AML-193 (cell line): ENCODE measurements around the gene ARHGEF19.
"Not testable (repeated sequence)": the region's sequence is repeated elsewhere in the genome, so short reads cannot be mapped to it uniquely, and the experiment has no call there.

ENCODE experiments used
- DNase-seq, 2 experiments: peaks; one replicate each; lab custom pipeline; 2025; lab: John Stamatoyannopoulos, UW

Gene ARHGEF19

DNA sequence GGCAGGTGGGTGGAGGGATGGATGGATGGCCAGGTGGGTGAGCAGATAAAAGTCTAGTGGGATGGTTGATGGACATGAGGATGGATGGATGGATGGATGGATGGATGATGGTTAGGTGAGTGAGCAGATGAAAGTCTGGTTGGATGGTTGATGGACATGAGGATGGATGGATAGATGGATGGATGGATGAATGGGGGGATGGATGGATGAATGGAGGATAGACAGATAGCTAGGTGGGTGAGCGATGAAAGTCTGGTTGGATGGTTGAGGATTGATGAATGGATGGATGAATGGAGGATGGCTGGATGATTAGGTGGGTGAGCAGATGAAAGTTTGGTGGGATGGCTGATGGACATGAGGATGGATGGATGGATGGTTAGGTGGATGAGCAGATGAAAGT lies 9.0 kb upstream of the ARHGEF19 start:
- DNase-seq = no peak

DNA sequence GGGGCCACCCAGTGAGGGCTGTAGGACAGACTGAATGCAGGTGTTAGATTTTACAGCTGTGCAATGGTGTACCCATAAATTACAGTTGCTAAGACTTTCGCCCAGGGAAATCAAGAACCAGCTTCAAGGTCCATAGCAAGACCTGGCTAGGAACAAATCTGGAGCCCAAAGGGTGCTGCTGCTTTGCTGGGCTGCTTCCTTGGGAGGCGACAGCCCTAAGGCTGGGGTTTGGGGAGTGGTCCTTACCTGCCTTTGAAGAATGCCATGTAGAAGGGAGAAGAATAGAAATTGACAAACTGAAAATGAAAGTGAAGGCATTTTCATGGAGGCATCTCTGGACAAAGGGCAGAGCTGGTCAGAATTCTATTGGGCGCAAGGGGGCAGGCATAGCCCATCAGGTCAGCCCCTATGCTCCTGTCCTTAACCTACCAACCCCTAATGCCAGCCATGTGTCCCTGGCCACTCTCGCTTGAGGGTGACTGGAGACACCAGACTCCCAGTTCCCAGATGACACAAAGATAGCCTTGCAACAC lies 7.6 kb upstream of the ARHGEF19 start:
- no peak for DNase-seq

DNA sequence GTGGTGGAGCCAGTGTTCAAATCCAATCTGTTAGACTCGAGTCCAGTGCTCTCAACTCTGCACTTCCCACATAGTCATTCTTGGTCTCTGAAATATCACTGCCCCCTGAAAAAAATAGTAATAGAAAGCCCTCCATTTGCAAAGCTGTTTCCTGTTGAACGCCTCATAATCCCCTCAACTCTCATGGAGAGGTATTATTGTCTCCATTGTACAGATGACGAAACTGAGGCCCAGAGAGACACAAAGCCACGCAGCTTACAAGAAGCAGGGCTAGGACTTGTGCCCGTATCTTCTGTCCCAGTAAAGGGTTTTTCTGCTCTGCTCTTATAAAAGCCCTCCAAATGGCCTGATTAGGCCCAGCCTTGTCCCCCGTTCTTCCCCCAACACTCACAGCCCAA lies 6.2 kb upstream of the ARHGEF19 start:
- DNase-seq = no peak

DNA sequence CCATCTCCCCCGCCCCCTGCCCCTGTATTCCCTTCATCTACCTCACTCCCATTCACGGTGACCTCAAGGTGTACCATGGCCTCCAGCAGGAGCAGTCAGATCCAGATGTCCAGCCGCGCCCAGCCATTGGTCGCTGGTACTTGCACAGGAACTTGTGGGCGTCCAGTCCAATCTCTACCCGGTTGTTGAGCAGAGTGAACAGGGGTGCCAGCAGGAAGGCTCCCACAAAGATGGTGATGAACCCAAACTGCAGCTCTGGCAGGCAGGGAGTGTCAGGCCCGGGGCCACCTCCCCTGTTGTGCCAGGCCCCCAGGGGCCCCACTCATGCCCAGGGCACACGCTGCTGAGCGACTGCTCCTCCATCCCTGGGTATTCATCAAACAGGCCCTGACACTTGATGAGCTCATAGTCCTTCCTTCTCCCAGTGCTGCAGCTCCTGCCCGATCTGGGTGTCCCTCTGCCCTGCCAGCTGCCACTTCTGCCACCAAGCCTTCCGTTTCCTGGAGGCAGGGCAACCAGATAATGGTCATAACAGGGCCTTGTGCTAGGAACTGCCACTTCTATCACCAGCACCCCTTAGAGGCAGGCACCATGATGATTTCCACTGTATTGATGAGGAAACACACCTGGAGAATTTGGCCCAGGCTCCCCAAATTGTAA lies 5.7 kb upstream of the ARHGEF19 start:
- no peak for DNase-seq

DNA sequence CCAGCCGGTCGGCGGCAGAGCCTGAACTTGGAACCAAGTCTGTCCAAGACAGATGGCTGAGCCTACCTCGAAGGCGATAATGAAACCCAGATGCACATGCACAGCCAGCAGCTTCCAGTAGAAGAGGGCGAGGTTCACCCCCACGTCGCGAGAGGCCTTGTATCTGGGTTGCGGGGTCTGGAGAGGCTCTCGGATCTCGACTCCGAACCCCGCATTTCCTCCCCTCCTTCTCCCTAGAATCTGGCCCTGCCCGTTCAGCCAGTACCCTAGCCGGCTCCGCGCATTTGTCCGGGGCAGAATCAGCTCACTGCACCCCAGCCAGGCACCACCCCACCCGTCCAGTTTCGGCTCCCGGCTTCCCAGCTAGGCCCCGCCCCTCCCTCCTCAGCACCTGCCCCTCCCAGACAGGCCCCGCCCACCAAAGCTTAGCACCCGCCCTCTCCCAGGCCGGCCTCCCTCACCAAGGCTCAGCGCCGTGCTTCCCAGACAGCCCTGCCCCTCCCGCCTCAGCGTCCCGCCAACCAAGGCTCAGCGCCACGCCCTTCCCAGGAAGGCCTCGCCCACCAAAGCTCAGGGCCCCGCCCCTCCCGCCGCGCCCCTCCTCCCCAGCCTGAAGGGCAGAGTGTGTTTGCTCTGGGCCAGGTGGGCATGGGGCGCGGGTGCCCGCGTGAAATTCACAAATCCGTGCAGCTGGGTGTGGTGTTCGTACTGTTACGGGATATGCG lies 4.8 kb upstream of the ARHGEF19 start:
- DNase-seq = peak; percentile 67 to 71

DNA sequence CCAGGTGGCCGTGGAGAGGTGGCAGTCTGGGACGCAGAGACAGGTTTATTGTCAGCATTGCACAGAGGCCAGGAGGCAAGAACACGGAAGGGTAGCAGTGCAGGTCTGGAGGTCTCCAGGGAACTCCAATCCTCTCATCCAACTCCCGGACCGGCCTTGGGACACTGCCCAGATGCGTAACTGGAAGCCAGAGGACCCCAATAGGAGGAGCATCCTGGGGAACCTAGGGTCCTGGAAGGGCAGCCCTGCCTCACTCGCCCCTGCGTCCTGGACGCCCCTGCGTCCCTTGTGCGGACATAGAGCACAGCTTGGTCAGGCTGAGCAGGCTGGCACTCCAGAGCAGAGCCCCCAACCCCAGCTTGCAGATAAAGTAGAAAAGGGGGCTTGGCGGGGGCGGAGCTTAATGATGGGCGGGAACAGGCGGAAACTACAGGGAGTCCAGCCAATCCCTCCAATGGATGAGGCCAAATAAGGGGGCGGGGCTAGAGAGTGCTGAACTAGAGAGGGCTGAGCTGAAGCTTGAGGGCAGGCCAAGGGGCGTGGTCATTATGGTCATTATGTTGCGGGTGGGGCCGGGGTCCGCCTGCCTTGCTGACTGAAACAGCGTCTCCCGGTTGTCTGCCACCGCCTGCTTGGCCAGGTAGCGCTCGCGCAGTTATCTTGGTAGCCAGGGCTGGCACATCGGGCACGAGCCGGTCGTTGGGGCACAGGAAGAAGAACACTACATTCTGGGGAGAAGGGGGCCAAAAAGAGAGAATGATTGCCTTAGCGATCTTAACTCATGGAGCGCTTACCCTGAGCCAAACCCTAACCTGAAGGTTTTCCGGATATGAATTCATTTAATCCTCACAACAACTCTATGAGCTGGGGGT lies 3.7 kb upstream of the ARHGEF19 start:
- no peak for DNase-seq

DNA sequence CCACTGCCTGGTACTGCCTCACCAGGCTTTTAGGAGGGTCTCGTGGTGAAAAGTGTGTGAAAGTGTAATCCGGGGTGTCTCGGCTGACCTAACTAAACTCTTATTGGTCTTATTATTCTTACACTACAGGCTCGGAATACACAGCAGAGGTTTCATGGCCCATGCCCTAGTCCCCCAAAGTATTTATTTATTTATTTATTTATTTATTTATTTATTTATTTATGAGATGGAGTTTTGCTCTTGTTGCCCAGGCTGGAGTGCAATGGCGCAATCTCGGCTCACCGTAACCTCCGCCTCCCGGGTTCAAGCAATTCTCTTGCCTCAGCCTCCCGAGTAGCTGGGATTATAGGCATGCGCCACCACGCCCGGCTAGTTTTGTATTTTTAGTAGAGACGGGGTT lies 2.8 kb upstream of the ARHGEF19 start:
- DNase-seq = not testable (repeated sequence)

DNA sequence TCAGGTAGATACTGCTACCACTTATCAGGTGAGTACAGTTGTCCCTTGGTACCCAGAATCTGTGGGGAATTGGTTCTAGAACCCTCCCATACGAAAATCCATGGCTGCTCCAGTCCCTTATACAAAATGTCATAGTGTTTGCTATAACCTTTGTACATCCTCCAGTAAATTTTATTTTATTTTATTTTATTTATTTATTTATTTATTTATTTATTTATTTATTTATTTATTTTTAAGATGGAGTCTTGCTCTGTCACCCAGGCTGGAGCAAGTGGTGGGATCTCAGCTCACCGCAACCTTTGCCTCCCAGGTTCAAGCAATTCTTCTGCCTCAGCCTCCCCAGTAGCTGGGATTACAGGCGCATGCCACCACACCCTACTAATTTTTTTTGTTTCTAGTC lies 1.1 kb upstream of the ARHGEF19 start:
- not testable (repeated sequence) for DNase-seq

DNA sequence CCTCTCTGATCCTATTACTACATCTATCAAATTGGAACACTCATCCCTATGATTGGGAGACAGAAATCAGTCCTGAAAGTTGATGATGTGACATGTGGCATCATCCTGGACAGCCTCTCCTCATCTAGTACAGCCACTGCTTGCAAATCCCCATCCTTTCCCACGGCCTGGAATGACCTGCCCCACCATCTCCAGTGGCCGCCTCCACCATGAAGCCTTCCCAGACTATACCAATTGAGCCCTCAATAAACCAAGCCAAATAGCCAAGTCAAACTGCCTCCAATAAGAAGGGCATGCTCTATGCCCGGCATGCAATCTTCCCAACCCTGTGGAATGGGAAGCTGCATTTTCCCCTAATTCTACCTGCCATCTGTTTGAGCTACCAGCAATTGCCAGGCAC lies 561 bp upstream of the ARHGEF19 start:
- no peak for DNase-seq

DNA sequence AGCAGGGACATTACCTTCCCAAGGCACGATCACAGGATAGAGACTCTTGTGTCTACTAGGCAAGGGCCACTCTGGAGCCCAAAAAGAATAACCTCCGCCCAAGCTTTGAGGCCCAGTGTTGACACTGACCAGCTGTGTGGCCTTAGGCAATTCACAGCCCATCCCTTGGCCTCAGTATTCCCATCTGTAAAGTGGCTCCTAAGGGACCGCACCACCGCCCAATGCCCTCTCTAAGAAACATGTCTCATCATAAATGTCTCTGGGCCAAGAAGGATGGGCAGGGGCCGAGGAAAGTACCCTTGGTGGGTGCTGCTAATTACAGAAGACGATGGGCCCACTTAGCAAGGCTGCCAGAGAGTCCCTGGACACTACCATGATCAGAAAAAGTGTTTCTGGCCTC lies 628 bp downstream of the ARHGEF19 start:
- DNase-seq = no peak

DNA sequence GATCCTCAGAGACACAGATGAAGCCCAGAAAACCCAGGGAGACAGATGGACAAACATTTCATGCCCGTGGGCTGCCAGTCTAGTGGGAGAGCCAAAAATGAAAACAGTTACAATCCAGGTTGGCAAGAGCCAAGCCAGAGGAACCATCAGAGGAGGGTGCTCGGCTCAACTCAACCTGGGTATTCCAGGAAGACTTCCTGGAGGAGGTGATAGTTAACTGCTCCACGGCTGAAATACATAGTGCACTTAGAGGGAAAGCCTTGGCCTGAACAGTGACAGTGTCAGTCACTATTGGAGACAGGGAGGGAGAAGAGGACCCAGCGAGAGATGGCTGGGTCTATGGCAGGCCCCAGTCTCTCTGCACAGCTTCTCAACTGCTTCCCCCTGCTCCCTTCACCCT lies 1.9 kb downstream of the ARHGEF19 start:
- DNase-seq = no peak

DNA sequence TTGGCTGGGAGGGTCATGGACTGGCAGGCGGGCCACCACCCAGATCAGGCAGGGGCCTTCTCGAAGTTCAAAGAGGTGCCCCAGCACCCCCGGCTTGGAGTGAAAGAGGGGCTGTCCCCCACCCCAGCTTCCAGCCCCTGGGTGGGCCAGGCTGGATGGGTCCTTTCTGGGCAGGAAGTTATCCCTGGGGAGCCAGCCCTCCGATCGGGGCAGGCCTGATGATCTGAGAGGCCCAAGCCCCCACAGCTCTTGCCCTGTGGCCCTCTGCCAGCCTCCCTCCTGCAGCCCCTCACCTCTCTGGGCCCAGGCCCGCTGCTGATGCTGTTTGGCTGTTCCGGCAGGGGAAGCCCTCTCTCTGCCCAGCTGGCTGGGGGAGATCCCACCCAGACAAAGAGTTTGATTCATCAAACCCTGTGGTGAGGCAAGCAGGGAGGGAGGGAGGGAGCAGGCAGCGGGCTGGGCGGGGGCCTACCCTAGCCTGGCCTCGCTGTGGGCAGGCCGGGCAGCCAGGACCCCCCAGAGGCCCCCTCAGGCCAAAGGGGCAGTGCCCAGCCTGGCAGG lies 2.5 kb downstream of the ARHGEF19 start:
- DNase-seq = no peak

DNA sequence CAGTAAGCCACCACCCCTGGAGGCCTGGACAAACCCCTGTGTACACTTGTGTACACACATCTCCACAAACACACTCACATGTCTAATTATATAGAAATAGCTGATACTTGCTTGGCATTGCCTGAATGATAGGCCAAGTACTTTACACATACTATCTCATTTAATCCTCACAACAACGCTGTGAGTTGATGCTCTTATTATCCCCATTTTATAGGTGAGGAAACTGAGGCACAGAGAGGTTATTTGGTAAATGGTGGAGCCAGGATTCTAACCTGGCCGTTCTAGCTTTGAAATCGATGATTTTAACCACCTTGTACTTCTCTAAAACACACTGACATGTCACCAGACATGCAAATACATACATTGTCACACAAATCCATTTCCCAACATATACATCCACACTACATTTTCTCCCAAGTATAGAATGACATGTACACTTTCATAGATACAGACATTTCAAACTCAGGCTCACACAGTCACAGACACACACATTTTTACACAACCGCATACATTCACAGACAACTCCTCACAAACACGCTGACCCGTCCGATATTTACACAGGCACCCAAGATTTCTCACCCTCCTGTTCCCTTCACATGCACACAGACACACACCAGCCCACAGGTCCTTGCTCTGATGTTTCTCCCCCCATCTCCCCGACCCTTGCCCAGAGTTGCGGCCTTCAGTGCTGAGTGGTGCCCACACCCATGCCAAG lies 3.2 kb downstream of the ARHGEF19 start:
- no peak for DNase-seq

DNA sequence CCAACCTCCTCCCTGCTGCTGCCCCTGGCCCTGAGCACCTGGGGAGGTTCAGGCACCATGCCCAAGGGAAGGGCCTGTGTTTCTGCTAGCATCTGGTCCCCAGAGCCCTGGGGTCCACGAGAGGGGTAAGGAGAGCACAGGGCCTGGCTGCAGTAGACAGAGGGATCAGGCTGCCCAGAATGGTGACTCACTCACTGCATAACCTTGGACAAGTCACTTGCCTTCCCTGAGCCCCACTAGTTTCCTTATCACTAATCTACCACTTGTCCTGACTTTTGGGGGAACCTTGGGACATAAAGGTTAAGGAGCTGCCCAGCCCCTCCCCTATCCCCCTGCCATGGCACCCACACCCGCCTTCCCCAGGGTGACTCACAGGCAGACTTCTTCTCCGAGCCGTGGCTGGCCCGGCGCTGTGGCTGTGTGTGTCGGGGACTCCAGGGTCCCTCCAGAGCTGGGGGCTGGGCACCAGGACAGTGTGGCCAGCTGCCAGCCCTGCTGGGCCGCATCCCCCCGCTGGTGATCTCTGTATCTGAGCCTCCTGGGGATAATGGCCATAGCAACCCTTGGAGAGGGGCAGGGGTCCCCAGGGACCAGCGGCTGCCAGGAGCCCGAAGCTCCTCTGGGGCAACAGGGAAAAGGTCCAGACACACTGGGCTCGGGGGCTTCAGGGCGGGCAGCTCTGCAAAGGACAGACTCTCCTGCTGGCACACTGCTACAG lies 4.0 kb downstream of the ARHGEF19 start:
- DNase-seq = no peak

DNA sequence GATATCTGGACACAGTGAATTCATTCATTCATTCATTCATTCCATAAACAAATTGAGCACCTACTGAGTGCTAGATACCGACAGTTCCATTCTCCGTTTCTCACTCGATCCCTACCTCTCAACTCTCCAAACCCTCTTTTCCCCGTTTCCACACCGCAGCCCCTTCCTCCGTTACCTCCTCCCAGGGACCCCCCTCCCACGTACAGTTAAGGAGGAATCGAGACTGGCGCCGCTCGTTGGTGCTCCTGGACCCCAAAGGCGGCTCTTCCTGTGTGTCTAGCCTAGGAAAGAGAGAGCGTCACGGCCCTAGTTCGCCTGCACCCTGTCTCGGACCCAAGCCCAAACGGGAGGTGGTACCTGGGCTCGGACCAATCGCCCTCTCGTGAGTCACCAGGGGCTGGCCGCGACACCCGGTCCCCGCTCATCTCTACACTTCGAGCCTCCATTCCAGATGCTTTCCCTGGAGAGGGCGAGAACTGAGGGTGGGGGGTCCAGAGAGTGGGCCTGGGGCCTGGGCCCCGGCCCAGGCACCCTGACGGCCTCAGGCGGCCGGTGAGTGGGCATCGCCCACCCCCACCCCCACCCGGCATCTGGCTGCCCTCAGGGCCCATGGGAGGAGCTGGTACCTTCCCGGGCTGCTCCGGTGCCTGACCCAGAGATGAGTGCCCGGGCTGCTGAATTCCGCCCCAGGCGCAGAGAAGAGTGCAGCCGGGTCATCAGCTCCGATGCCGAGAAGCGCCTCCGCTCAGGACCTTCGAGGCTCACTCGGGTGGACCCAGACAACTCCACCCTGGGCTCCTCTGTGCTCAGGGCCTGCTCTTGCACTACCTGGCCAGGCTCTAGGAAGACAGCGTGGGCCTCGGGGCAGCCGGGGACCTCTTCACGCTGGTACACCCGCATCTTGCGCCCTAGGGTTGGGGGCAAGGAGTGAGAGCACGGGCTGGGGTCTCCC lies 4.9 kb downstream of the ARHGEF19 start:
- DNase-seq = no peak

DNA sequence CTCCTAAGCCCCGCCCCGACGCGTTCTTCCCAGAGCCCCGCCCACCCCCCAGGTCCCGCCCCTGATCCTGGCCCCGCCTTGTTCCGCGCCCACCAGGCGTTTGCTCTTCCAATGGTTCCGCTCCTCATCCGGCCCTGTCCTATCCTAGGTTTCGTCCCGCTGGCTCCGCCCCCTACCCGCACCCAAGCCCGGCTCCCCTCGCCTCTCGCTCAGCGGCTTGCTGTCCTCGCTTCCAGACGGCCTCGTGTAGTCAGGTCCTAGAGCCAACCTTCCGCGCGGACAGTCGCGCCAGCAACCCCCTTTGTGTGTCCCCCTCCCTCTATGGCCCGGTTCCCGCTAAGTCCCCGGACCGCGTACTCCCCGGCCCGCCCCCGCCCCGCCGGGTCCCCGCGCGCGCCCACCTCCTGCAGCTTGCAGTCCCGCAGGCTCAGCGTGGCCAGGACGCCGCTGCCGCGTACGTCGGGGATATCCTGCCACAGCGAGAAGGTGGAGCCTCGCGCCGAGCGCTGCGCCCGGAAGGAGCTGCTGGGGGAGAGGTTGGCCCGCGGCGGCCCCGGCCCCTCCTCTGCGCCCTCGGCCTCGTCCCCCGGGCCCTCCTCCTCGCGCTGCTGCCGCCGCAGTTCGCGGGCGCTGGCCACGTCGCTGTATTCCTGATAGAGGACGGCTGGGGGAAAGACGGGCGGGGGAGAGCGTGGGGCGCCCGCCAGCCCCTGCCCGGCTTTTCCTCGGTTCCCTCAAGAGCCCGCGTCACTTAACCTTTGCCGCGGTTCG lies 5.7 kb downstream of the ARHGEF19 start:
- peak; percentile 95 to 96 for DNase-seq

DNA sequence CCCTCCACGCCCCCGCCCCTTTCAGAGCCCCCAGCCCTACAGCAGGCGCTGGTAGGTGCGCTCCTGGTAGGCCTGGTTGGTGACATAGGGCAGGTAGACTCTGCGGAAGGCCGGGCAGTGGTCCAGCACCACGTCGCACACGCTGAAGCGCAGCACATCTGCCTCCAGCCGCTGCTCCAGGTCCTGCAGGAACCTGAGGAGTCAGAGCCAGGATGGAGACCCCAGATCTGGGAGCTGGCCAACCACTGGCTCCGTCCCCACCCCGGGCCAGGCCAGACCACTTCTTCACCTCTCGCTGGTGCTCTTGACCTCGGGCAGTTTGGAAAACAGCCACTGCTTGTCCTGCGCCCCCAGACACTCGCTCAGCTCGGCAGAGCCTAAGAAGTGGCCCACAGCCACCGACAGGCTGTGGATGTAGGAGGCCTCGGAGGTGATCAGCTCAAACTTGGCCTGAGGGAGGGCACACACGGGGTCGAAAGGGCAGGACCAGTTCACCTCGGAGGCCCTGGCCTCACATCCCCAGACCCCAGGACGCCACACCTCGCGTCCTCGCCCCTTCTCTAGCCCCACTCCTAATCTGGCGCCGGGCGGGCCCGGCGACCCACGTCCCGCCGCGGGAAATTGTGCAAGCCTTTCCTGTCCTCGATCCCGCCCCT lies 6.4 kb downstream of the ARHGEF19 start:
- DNase-seq = no peak

DNA sequence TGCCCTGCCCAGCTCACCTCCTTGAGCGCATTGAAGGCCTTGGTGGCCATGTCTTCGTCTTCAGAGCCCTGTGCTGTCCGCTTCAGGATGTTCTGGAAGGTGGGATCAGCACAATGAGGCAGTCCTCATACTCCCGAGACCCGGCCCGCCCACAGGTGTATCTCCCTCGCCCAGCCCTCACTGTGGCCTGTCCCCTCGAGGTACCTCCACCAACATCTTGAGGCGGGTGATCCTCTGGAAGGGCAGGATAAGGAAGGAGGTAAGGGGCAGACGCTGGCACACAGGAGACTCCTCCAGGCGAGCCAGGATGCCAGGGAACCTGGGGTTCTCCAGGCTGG lies 7.1 kb downstream of the ARHGEF19 start:
- no peak for DNase-seq
